Measurements from ENCODE around the gene NME2. TPM values are rescaled to one million over a fixed set of nuclear protein-coding genes. Genes with fewer than 3 reads are reported as not detected.

The NME2 gene
- total and polyA plus RNA-seq, 2 of the 8 experiments (the other 6 are each of a cell fraction or from before 2014, with no cell fraction given), result 827 to 929 TPM

DNA sequence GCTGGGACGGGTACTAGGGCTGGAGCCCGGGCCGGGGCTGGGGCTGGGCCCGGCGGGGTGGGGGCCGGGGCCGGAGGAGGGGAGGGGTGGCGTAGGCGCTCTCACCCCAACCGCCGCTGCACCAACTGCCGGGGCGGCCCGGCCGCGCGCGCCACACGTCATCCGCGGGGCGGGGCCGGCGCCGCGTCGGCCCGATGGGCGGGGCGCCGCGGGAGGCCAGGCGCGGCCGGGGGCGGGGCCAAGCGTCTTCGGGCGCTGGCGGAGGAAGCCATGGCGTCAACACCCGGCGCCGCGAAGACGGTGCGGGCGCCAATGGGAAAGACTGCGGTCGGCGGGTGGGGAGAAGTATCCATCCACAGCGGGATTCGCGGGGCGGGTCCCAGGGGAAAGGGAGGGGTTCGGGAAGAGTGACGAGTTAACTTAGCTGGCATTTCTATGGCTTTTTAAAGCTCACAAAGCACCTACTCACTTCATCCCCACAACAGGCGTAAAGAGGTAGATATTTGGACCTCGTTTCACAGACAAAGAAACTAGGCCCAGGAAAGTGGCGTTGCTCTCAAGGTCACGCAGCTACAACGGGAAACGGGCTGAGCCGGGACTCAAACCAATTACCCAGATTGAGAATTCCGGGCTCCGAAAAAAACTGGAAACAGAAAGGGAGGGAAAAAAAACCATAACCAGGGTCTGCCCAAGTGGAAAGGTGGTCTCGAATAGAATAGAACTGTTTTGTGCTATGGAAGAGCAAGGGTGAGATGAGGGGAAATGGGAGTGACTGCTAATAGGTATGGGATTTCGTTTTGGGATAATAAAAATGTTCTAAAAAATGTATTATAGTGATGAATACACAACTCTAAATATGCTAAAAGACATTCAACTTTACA is 45.2 kb upstream of the NME2 start, which contains the start of gene SPAG9:
SPAG9 (minus strand) TSS at position 130 of the 881 bp plus-strand sequence. CDS start 212 bp downstream, outside the sequence.
- Histone ChIP-seq H2BK20ac (ENCODE audit: low read length) (no peak within 1 kb of the TSS), H4K5ac (ENCODE audit: insufficient read length, low read depth, low read length) (peak within 1 kb of the TSS; percentile 71), H2AK5ac (ENCODE audit: low read depth, low read length) (0 out of 2 replicates have a peak within 1 kb of the TSS, but pooled peaks have one; percentile 53), H3K23me2 (ENCODE audit: low read depth, low read length) (peaks cover 11% of the 10 kb centered on the region), H2BK12ac (ENCODE audit: low read depth, low read length) (peak within 1 kb of the TSS; percentile 55; the same call in 1 of the 2 replicates), H3K27ac (ENCODE audit: low read depth, low read length) (peak within 1 kb of the TSS; percentile 98), H3K9me3 (ENCODE audit: insufficient read depth in 2 of 2, low read depth in 1 of 2, low read length in 1 of 2) (no peaks in the 10 kb centered on the region), H3K4me2 (ENCODE audit: insufficient read depth in 1 of 2, low read depth in 2 of 2, low read length in 2 of 2) (peak within 1 kb of the TSS; percentile 89 to 93), H4K8ac (ENCODE audit: extremely low read depth, insufficient read depth, low read length) (peak within 1 kb of the TSS; percentile 89), H4K91ac (replicated peaks; ENCODE audit: insufficient read length, low read length) (peak within 1 kb of the TSS; percentile 42), H3K23ac (ENCODE audit: insufficient read length) (no peak within 1 kb of the TSS), H3K56ac (replicated peaks; ENCODE audit: insufficient read length, low read depth, low read length) (peak within 1 kb of the TSS; percentile 32), H2AFZ (ENCODE audit: low read length) (peak within 1 kb of the TSS; percentile 95), H3K79me2 (ENCODE audit: control insufficient read depth in 1 of 2, insufficient read depth in 2 of 2, low read length in 2 of 2) (peaks cover 0 to 37% of the 10 kb centered on the region in 2 experiments; a peak in 2 of 4 replicates), H2BK120ac (replicated peaks; ENCODE audit: low read depth, low read length) (peak within 1 kb of the TSS; percentile 54), H2BK5ac (ENCODE audit: low read depth, low read length) (peak within 1 kb of the TSS; percentile 91), H3K4me3 (ENCODE audit: extremely low read depth in 1 of 4, insufficient read depth in 2 of 4, low read depth in 3 of 4, low read length in 4 of 4) (peak within 1 kb of the TSS; percentile 89 to 100 (median 96)), H3K18ac (ENCODE audit: extremely low read depth, low read length) (peak within 1 kb of the TSS; percentile 68), H3K27me3 (replicated peaks in 1 of 4; ENCODE audit: control insufficient read depth in 3 of 4, extremely low read depth in 1 of 4, insufficient read depth in 3 of 4, low read length in 3 of 4) (no peaks in the 10 kb centered on the region), H4K20me1 (replicated peaks in 1 of 2; ENCODE audit: control insufficient read depth in 1 of 2, insufficient read depth in 2 of 2, low read length in 2 of 2) (peaks cover 5 to 15% of the 10 kb centered on the region in 2 experiments), H3K79me1 (ENCODE audit: low read depth, low read length) (peaks cover 7% of the 10 kb centered on the region; the same call in 1 of the 2 replicates), H3K4me1 (replicated peaks in 1 of 4; ENCODE audit: control insufficient read depth in 3 of 4, insufficient read depth in 4 of 4, low read length in 3 of 4) (peaks cover 0 to 5% (median 4%) of the 10 kb centered on the region in 4 experiments; a peak in 4 of 7 replicates), H3K9ac (replicated peaks in 1 of 4; ENCODE audit: extremely low read depth in 1 of 4, low read depth in 3 of 4, low read length in 3 of 4) (peak within 1 kb of the TSS; percentile 81 to 98 (median 90)), H3K14ac (ENCODE audit: insufficient read length) (no peak within 1 kb of the TSS), H2BK15ac (ENCODE audit: low read length) (no peak within 1 kb of the TSS), H3K36me3 (ENCODE audit: control insufficient read depth in 2 of 4, insufficient read depth in 4 of 4, low read length in 3 of 4) (no peaks in the 10 kb centered on the region), H3K4ac (replicated peaks; ENCODE audit: insufficient read length, low read depth, low read length) (no peak within 1 kb of the TSS)
- WGBS, 2 experiments (ENCODE audit: extremely low coverage in 1 of 2, insufficient coverage in 1 of 2, insufficient read length in 1 of 2, insufficient replicate concordance in 2 of 2, low coverage in 1 of 2, low lambda C conversion rate in 2 of 2, missing lambda C conversion rate in 1 of 2), result 2% methylated on average over 30 of the region's 68 CpGs; no CpG with 5 or more reads in 1 of the 2 experiments
- DNase-seq (ENCODE audit: low read depth in 1 of 2, low spot score in 2 of 2), result peak; percentile 74 to 92
- ChIA-PET CTCF (ENCODE audit: partially characterized antibody) (interaction anchor here (0.9 to 1.0 kb wide), 2 partner anchors 32 to 119 kb away, joined by 3 to 6 read pairs; partner anchors contain the start of gene NME1), POLR2A (ENCODE audit: partially characterized antibody) (interaction anchor here (0.7 to 3.3 kb wide), 14 partner anchors 10 to 254 kb away, joined by 3 to 17 read pairs (median 4); partner anchors contain the start of genes NME1, NME2 and TOB1)
- FAIRE-seq, result no peak
- TF ChIP-seq HDAC6 (IDR thresholded peaks at IDR 0.05; ENCODE audit: low read depth, low read length) (no peak), KDM4A (IDR thresholded peaks at IDR 0.05; ENCODE audit: low read depth, low read length, severe bottlenecking) (no peak), RBBP5 (IDR thresholded peaks at IDR 0.05; ENCODE audit: borderline replicate concordance, low read depth, low read length) (no peak), TBP (IDR thresholded peaks at IDR 0.05; ENCODE audit: low read depth, low read length) (peak; percentile 60), FOSL1 (IDR thresholded peaks at IDR 0.05; ENCODE audit: insufficient read depth, low read depth, low read length) (no peak), SIN3A (conservative IDR thresholded peaks at IDR 0.05 in 1 of 2, IDR thresholded peaks at IDR 0.05 in 1 of 2; ENCODE audit: low read depth in 1 of 2, low read length in 2 of 2) (0 out of 4 replicates have a peak, but pooled peaks of 1 of the 2 experiments have one; percentile 25), ASH2L (IDR thresholded peaks at IDR 0.05; ENCODE audit: low read length) (peak; percentile 11), CEBPB (IDR thresholded peaks at IDR 0.05; ENCODE audit: low read depth, low read length) (no peak), POU5F1 (IDR thresholded peaks at IDR 0.05; ENCODE audit: low read depth, low read length) (no peak), SIRT6 (IDR thresholded peaks at IDR 0.05; ENCODE audit: low read length) (no peak)

Data from H1 (cell line).